DMS53 treated with DMSO at 0.1 percent for 48 hours (cell line): ENCODE measurements around the gene UBXN6.

ENCODE experiments used
- DNase-seq: peaks from one replicate; lab custom pipeline; 2025; ENCODE audit not compliant: unreplicated experiment; lab: John Stamatoyannopoulos, UW

The UBXN6 gene

GRCh38 chr19:4493929-4494690 lies 36.5 kb upstream of the UBXN6 start:
- DNase-seq, result no peak

GRCh38 chr19:4493104-4493928 lies 35.7 kb upstream of the UBXN6 start:
- no peak for DNase-seq

DNA sequence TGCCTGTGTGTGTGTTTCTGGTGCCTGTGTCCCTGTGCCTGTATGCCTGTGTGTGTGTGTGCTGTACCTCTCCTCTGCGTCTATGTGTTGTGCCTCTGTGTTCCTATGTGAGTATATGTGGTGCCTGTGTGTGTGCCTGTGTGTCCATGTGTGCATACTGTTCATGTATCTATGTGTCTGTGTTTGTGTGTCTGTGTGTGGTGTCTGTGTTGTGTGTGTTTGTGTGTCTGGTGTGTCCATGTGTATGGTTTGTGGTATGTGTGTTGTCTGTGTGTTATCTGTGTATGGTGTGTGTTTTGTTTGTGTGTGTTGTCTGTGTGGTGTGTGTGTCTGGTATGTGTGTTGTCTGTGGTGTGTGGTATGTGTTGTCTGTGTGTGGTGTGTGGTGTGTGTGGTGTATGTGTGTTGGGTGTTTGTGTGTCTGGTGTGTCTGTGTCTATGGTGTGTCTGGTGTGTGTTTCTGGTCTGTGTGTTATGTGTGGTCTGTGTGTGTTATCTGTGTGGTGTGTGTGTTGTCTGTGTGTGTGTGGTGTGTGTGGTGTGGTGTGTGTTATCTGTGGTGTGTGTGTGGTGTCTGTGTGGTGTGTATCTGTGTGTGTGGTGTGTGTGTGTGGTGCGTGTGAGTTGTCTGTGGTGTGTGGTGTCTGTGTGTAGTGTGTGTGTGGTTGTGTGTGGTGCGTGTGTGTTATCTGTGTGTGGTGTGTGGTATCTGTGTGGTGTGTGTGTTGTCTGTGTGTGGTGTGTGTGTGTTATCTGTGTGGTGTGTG lies 34.9 kb upstream of the UBXN6 start:
- no peak for DNase-seq

DNA sequence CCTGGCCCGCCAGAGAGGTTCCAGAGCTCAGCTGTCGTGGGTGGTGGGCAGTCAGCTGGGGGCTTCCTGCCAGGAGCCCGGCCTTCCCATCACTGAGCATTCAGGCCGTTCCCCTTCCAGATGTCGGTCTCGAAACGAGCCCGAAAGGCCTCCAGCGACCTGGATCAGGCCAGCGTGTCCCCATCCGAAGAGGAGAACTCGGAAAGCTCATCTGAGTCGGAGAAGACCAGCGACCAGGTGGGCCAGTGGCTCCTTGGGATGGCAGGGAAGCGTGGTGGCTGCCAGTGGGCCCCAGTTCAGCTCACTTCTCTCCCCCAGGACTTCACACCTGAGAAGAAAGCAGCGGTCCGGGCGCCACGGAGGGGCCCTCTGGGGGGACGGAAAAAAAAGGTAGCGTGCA lies 33.9 kb upstream of the UBXN6 start:
- DNase-seq, result no peak

DNA sequence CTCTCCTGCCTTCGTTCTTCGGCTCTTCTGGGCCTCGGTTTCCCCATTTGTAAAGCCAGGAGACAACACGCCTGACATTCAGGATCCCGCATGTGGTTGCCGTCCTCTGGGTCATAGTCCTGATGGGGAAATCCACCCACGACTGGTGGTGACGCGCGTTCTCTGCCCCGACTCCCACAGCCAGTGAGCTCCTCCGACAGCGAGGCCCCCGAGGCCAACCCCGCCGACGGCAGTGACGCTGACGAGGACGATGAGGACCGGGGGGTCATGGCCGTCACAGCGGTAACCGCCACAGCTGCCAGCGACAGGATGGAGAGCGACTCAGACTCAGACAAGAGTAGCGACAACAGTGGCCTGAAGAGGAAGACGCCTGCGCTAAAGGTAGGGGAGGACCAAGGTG lies 30.9 kb upstream of the UBXN6 start:
- no peak for DNase-seq

- no peak for DNase-seq
Observed at GRCh38 chr19:4487572-4487971, 30.0 kb upstream of the UBXN6 start.

DNA sequence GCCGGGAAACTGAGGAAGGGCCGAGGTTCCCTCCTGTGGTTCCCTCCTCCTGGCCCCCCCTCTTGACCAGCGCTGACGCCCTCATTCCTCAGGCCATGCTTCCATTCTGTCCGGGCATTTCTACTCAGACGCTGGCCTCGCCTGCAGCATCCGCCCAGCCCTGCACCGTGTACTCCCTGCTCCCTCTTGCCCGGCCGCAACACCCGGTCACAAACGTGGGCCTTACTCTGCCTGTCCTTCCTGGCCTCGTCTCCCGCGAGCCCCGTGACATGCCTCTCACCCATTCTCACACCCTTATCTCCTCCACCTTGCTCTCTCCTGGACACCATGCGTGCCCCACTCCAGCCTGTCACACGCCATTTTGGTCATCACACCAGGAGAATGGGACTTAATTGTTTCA lies 25.8 kb upstream of the UBXN6 start:
- DNase-seq, result no peak

GRCh38 chr19:4482721-4483364 lies 25.2 kb upstream of the UBXN6 start:
- DNase-seq, result no peak

DNA sequence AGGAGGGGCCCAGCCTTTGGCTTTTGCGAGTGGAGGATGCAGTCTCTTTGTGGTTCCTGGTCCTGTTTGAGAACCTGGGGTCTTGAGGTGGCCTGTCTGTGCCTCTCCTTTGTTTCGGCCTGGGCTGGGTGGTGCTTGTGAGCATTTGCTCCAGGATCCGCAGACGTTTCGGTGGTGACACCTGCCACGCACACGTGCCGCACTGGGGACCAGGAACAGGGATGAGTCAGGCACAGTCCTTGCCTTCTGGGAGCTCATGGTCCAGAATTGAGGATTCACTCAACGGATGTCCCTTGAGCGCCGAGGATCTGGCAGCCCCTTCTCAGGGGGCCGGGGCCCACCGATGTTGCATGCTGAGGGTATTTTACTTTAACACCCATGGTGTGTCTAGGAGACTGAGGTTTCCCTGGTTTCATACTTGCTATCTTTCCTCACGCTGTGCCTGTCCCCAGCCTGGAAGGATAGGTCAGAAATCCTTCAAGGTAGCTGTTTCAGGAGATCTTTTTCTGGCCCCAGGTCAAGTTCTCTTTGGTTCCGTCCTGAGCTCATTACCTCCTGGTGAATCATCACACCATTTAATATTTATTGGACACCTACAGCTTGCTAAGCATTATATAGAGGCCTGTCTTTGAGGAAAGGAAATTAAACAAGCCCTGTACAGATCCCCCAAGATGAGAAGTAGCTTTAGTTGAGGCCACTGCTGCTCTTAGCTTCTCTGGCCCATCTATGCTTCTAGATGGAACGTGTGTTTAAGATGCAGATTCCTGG lies 19.6 kb upstream of the UBXN6 start:
- DNase-seq, result no peak

DNA sequence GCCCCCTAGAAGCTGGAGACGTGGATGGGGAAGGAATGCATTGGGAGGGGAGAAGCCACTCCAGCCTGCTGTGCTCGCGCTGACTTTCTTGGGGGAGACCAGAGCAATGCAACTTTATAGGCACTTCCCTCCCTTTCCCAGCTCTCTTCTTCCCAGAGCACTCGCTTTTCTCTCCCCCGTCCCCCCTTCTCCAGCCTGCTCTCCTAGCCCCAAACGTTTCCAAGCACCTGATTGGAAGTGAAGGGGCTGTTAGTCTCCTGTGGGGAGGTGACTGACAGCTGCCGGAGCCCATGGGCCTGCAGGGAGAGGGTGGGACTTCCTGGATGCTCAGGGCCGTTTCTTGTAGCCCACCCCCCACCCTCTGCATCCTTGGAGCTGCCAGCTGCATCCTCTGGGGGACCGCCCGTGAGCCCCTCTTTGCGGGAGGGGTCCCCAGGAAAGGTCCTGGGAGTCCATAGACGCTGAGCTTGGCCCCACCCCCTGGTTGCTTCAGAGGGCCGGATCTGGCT lies 17.0 kb upstream of the UBXN6 start:
- DNase-seq, result no peak

DNA sequence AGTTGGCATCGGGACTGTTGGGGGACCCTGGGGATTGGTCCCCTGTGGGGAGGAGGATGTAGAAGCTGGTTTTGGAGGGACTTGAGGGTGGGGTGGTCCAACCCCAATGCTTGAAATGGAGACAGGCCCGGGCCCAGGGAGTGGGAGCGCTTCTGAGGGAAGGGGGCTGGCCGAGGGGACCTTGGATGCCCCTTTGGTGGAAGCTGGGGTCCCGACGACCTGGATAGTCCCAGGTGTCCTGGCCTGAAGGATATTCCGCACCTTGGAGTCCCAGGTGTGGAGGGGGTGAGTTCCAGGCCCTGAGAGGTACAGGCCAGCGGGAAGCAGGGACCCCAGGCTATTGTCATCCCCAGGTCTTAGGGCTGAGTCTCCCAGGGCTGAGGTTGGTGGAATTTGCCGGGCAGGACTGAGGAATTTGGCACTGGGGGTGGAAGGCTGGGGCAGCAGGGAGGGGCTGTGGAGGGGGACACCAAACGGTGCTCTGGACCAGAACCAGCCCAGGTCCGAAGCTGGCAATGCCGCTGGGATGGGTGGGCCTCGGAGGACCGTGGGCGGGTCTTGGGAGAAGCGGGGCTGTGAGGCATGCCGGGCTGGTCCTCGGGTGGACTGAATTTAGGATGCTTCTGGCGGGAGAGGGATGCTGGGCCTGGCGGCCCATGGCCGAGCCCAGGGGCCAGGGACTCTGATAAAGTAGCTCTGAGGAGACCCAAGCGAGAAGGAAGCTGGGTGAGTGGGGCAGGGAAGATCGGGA lies 16.3 kb upstream of the UBXN6 start:
- DNase-seq, result no peak

- no peak for DNase-seq
Observed at GRCh38 chr19:4473011-4473762, 15.6 kb upstream of the UBXN6 start.

DNA sequence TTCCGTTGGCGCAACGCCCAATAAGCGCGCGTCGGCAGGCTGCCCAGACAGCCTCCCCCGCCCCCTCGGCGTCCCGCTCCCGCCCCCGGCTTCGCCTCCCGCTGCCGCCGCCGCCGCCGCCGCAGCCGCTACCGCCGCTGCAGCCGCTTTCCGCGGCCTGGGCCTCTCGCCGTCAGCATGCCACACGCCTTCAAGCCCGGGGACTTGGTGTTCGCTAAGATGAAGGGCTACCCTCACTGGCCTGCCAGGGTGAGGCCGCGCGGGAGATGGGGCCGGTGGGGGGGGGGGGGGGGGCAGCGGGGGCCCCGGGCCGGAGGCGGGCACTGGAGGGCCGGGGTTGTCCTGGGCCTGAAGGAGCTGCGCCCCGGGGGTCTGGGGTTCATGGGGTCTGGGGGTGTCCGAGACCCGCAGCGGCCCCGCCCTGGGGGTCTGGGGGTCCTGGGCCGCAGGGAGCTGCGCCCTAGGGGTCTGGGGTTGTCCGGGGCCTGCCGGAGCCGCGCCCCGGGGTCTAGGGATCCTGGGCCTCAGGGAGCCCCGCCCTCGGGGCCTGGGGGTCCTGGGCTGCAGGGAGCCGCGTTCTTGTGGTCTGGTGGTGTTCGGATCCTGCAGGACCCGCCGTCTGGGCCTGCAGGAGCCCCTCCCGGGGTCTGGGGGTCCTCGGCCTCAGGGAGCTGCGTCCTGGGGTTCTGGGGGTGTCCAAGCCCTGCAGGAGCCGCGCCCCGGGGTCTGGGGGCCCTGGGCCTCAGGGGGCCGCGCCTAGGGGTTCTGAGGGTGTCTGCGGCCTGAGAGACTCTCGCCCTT lies 14.8 kb upstream of the UBXN6 start, which contains the start of gene HDGFL2:
Gene HDGFL2, plus strand, starts transcription at position 124 of the 801 bp plus-strand sequence. Its CDS starts 54 bp downstream, at position 178.
- DNase-seq, result no peak

GRCh38 chr19:4471403-4472173 lies 14.0 kb upstream of the UBXN6 start:
- DNase-seq, result peak; percentile 100

DNA sequence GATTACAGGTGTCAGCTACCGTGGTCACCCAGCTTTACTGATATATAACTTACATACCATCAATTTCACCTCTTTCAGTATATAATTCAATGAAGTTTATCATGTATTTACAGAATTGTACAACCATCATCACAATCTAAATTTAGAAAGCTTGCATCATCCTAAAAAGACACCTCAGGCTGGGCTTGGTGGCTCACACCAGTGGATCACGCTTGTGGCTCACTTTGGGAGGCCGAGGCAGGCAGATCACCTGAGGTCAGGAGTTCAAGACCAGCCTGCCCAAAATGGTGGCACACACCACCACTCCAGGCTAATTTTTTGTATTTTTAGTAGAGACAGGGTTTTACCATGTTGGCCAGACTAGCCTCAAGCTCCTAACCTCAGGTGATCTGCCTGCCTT lies 10.2 kb upstream of the UBXN6 start:
- DNase-seq, result no peak

GRCh38 chr19:4464815-4465581 lies 7.4 kb upstream of the UBXN6 start:
- no peak for DNase-seq
